Measurements from ENCODE around the gene SPNS2.

Gene SPNS2

GRCh38 chr17:4540224-4540651 is 41.6 kb downstream of the SPNS2 start:
- no peak for DNase-seq

GRCh38 chr17:4540687-4541327 is 42.1 kb downstream of the SPNS2 start:
- DNase-seq = no peak

- DNase-seq = no peak
Observed at GRCh38 chr17:4541328-4542002, 42.8 kb downstream of the SPNS2 start.

GRCh38 chr17:4542003-4542725 is 43.5 kb downstream of the SPNS2 start:
- no peak for DNase-seq

GRCh38 chr17:4542726-4543191 is 44.1 kb downstream of the SPNS2 start:
- DNase-seq = no peak

- no peak for DNase-seq
Observed at GRCh38 chr17:4543557-4544026, 44.9 kb downstream of the SPNS2 start.

- DNase-seq = no peak
Observed at GRCh38 chr17:4544135-4544950, 45.7 kb downstream of the SPNS2 start.

- DNase-seq = no peak
Observed at GRCh38 chr17:4544951-4545216, 46.2 kb downstream of the SPNS2 start.

- no peak for DNase-seq
Observed at GRCh38 chr17:4545217-4545951, 46.7 kb downstream of the SPNS2 start.

GRCh38 chr17:4547118-4547906 is 48.6 kb downstream of the SPNS2 start:
- DNase-seq = no peak

GRCh38 chr17:4548061-4548461 is 49.4 kb downstream of the SPNS2 start:
- DNase-seq = no peak

GRCh38 chr17:4548721-4549531 is 50.2 kb downstream of the SPNS2 start:
- DNase-seq = no peak

GRCh38 chr17:4549781-4550533 is 51.3 kb downstream of the SPNS2 start:
- DNase-seq = no peak

- no peak for DNase-seq
Observed at GRCh38 chr17:4550534-4551039, 51.9 kb downstream of the SPNS2 start.

GRCh38 chr17:4551141-4551540 is 52.5 kb downstream of the SPNS2 start:
- DNase-seq = no peak

GRCh38 chr17:4551796-4552525 is 53.3 kb downstream of the SPNS2 start:
- no peak for DNase-seq

GRCh38 chr17:4553669-4554068 is 55.0 kb downstream of the SPNS2 start:
- no peak for DNase-seq

- no peak for DNase-seq
Observed at GRCh38 chr17:4554441-4554996, 55.8 kb downstream of the SPNS2 start.

Measured in NCI-H2171 (cell line).